Aorta (tissue), 4 donors: ENCODE results near the gene C18orf63. TPM values are rescaled to one million over a fixed set of nuclear protein-coding genes. Genes with fewer than 3 reads are reported as not detected.

Experiments used
- polyA plus RNA-seq, 2 donors: library from polyadenylated mRNA; stranded (reverse); fragments of 200-250 nt; gene quantifications; one replicate each; pipeline ENCODE4 v1.2.3, GENCODE V29; 2013
- total RNA-seq, 2 donors: library from RNA; stranded (reverse); fragmentation: NEBNext Ultra II Directional; extraction: Animal tissue kit (Norgen Biotek cat#: 25700); gene quantifications; one replicate each; pipeline ENCODE4 v1.2.1, GENCODE V29; 2021
- donor health status: healthy with polysubstance abuse.
- donor health status: Bipolar disorder and iron deficiency.
- donor health status: DM: no; HTN: no; CAD: no.
- donor health status: DM: yes; HTN: yes; CAD: no.

C18orf63 gene
- total and polyA plus RNA-seq, 4 donors, result not detected

Other genes with a start within 250 kb of the C18orf63 start
- gene FBXO15, start 168.0 kb upstream of the C18orf63 start, total RNA-seq, result under 1 TPM; 0.51 to 0.52 TPM
- 1 to 10 TPM in 1 of 2 donors, not detected in 1; 3.5 TPM for gene FBXO15, start 168.0 kb upstream of the C18orf63 start, polyA plus RNA-seq
- gene TIMM21, start 167.3 kb upstream of the C18orf63 start, total RNA-seq, result 10 to 100 TPM; 18.6 to 20.5 TPM
- 10 to 100 TPM; 12.8 to 56.8 TPM for gene TIMM21, start 167.3 kb upstream of the C18orf63 start, polyA plus RNA-seq
- gene CYB5A, start 23.9 kb upstream of the C18orf63 start, total RNA-seq, result 10 to 100 TPM; 33.2 to 41.6 TPM
- 100 to 1,000 TPM in 1 of 2 donors, 10 to 100 TPM in 1; 92.8 to 276 TPM for gene CYB5A, start 23.9 kb upstream of the C18orf63 start, polyA plus RNA-seq
- gene DIPK1C, start 141.5 kb downstream of the C18orf63 start, total RNA-seq, result not detected
- gene DIPK1C, start 141.5 kb downstream of the C18orf63 start, polyA plus RNA-seq, result under 1 TPM in 1 of 2 donors, not detected in 1; 0.36 TPM
- 10 to 100 TPM; 74.0 to 99.2 TPM for gene CNDP2, start 180.5 kb downstream of the C18orf63 start, total RNA-seq
- gene CNDP2, start 180.5 kb downstream of the C18orf63 start, polyA plus RNA-seq, result 10 to 100 TPM; 26.7 to 74.5 TPM
- gene CNDP1, start 218.7 kb downstream of the C18orf63 start, total RNA-seq, result under 1 TPM in 1 of 2 donors, not detected in 1; 0.49 TPM
- gene CNDP1, start 218.7 kb downstream of the C18orf63 start, polyA plus RNA-seq, result 1 to 10 TPM in 1 of 2 donors, not detected in 1; 5.4 TPM